WTC11 (cell line): ENCODE data around the gene METTL13.

Experiments
- IRF2 ChIP-seq: sonication (generic); formaldehyde crosslinking; IDR thresholded peaks from 2 replicates; pipeline ENCODE4 v1.8.0; 2022; ENCODE audit warnings: low read depth, missing genetic modification reagents, borderline replicate concordance
- SMAD3 ChIP-seq: sonication (generic); formaldehyde crosslinking; IDR thresholded peaks from 2 replicates; pipeline ENCODE4 v1.8.0; 2022; ENCODE audit warnings: missing genetic modification reagents, mild to moderate bottlenecking, borderline replicate concordance
- TEAD1 ChIP-seq: sonication (generic); formaldehyde crosslinking; IDR thresholded peaks from 2 replicates; pipeline ENCODE4 v1.8.0; 2022; ENCODE audit warnings: mild to moderate bottlenecking, missing genetic modification reagents
- TP53 ChIP-seq: sonication (generic); formaldehyde crosslinking; IDR thresholded peaks from 2 replicates; pipeline ENCODE4 v1.8.1; 2023; ENCODE audit warnings: mild to moderate bottlenecking, missing genetic modification reagents
- TF ChIP-seq, protein P1 (sequence below): fragments of 200-600 bp; IDR thresholded peaks from 2 replicates; pipeline ENCODE4 v1.8.0; 2022; ENCODE audit warnings: antibody characterized with exemption
- TF ChIP-seq, protein P2 (sequence below): sonication (generic); formaldehyde crosslinking; IDR thresholded peaks from 2 replicates; pipeline ENCODE4 v1.8.1; 2022; ENCODE audit warnings: low read depth, missing genetic modification reagents, borderline replicate concordance
- TF ChIP-seq, protein P3 (sequence below): sonication (generic); formaldehyde crosslinking; IDR thresholded peaks from 2 replicates; pipeline ENCODE4 v1.8.1; 2022; ENCODE audit warnings: missing genetic modification reagents, borderline replicate concordance
- TF ChIP-seq, protein P4 (sequence below): sonication (generic); formaldehyde crosslinking; IDR thresholded peaks from 2 replicates; pipeline ENCODE4 v1.8.1; 2022; ENCODE audit warnings: low read depth, mild to moderate bottlenecking, moderate library complexity, missing genetic modification reagents, borderline replicate concordance
- TF ChIP-seq, protein P5 (sequence below): sonication (generic); formaldehyde crosslinking; conservative IDR thresholded peaks from 2 replicates; pipeline ENCODE4 v1.8.1; 2022; ENCODE audit warnings: mild to moderate bottlenecking, missing genetic modification reagents

DNA sequence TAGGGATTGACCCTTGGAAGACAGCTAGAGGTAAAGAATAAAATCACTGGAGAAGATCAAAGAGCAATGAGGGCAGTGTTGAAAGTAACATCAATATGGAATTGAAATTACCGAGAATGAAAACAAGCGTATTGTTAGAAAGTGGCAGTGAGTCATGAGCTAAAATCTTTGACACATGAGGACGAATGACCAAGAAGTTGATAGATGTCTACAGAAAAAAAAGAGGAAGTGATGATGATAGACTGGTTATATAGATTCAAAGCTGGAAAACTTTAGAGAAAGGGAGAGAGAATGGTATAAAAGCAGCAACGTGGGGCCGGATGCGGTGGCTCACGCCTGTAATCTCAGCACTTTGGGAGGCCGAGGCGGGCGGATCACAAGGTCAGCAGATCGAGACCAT lies 47.3 kb downstream of the METTL13 start:
- TF ChIP-seq TP53 (CRISPR knock-in tag), result no peak
- TF ChIP-seq, protein P1, sequence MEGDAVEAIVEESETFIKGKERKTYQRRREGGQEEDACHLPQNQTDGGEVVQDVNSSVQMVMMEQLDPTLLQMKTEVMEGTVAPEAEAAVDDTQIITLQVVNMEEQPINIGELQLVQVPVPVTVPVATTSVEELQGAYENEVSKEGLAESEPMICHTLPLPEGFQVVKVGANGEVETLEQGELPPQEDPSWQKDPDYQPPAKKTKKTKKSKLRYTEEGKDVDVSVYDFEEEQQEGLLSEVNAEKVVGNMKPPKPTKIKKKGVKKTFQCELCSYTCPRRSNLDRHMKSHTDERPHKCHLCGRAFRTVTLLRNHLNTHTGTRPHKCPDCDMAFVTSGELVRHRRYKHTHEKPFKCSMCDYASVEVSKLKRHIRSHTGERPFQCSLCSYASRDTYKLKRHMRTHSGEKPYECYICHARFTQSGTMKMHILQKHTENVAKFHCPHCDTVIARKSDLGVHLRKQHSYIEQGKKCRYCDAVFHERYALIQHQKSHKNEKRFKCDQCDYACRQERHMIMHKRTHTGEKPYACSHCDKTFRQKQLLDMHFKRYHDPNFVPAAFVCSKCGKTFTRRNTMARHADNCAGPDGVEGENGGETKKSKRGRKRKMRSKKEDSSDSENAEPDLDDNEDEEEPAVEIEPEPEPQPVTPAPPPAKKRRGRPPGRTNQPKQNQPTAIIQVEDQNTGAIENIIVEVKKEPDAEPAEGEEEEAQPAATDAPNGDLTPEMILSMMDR, result no peak
- TF ChIP-seq IRF2, result no peak
- TF ChIP-seq, protein P2, sequence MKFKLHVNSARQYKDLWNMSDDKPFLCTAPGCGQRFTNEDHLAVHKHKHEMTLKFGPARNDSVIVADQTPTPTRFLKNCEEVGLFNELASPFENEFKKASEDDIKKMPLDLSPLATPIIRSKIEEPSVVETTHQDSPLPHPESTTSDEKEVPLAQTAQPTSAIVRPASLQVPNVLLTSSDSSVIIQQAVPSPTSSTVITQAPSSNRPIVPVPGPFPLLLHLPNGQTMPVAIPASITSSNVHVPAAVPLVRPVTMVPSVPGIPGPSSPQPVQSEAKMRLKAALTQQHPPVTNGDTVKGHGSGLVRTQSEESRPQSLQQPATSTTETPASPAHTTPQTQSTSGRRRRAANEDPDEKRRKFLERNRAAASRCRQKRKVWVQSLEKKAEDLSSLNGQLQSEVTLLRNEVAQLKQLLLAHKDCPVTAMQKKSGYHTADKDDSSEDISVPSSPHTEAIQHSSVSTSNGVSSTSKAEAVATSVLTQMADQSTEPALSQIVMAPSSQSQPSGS, result no peak
- TF ChIP-seq SMAD3 (CRISPR knock-in tag), result no peak
- TF ChIP-seq, protein P3, sequence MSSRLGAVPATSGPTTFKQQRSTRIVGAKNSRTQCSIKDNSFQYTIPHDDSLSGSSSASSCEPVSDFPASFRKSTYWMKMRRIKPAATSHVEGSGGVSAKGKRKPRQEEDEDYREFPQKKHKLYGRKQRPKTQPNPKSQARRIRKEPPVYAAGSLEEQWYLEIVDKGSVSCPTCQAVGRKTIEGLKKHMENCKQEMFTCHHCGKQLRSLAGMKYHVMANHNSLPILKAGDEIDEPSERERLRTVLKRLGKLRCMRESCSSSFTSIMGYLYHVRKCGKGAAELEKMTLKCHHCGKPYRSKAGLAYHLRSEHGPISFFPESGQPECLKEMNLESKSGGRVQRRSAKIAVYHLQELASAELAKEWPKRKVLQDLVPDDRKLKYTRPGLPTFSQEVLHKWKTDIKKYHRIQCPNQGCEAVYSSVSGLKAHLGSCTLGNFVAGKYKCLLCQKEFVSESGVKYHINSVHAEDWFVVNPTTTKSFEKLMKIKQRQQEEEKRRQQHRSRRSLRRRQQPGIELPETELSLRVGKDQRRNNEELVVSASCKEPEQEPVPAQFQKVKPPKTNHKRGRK (CRISPR knock-in tag), result no peak
- TF ChIP-seq, protein P4, sequence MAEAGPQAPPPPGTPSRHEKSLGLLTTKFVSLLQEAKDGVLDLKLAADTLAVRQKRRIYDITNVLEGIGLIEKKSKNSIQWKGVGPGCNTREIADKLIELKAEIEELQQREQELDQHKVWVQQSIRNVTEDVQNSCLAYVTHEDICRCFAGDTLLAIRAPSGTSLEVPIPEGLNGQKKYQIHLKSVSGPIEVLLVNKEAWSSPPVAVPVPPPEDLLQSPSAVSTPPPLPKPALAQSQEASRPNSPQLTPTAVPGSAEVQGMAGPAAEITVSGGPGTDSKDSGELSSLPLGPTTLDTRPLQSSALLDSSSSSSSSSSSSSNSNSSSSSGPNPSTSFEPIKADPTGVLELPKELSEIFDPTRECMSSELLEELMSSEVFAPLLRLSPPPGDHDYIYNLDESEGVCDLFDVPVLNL (CRISPR knock-in tag), result no peak
- TF ChIP-seq TEAD1 (CRISPR knock-in tag), result no peak
- TF ChIP-seq, protein P5, sequence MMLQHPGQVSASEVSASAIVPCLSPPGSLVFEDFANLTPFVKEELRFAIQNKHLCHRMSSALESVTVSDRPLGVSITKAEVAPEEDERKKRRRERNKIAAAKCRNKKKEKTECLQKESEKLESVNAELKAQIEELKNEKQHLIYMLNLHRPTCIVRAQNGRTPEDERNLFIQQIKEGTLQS (CRISPR knock-in tag), result no peak
